ENCODE results near the gene C19orf33. TPM values are rescaled to one million over a fixed set of nuclear protein-coding genes. Genes with fewer than 3 reads are reported as not detected.

C19orf33 gene
- total RNA-seq, 4 donors from 2014 or later = 5.8 to 7.0 TPM; not detected in 2

DNA sequence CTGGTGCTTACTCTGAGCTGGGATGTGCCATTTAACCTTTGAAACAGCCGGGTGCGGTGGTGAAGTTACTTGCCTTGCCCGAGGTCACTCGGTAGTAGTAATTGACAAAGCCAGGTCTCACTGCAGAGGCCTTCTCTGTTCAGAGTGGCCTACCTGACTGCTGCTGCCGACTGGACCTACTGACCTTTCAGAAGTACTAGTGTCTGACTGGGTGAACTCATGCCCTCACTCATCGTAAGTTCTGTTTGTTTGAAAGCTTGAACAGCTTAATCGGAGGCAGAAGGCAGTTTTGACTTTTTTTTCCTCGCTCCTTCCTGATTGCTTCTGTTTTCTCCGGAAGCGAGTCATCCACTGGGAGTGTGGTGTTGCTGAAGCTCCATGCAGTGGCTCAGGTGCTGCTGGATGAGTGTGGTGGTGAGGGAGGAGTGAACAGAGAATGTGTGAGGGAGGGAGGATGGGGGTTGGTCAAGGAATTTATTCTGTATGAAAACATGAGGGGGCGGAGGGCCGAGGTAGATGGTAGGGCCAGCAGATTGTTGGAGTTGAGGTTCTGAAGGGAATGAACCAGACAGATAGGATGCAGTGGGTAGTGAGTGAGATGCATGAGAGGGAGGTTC, 37.0 kb upstream of the C19orf33 start:
- H3K9me3 ChIP-seq = no peaks in the 10 kb centered on the region
- peaks cover 0 to 4% of the 10 kb centered on the region in 2 donors for H3K4me1 ChIP-seq
- no peak for DNase-seq
- TF ChIP-seq, protein P1, sequence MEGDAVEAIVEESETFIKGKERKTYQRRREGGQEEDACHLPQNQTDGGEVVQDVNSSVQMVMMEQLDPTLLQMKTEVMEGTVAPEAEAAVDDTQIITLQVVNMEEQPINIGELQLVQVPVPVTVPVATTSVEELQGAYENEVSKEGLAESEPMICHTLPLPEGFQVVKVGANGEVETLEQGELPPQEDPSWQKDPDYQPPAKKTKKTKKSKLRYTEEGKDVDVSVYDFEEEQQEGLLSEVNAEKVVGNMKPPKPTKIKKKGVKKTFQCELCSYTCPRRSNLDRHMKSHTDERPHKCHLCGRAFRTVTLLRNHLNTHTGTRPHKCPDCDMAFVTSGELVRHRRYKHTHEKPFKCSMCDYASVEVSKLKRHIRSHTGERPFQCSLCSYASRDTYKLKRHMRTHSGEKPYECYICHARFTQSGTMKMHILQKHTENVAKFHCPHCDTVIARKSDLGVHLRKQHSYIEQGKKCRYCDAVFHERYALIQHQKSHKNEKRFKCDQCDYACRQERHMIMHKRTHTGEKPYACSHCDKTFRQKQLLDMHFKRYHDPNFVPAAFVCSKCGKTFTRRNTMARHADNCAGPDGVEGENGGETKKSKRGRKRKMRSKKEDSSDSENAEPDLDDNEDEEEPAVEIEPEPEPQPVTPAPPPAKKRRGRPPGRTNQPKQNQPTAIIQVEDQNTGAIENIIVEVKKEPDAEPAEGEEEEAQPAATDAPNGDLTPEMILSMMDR (IDR thresholded peaks at IDR 0.05 in 4 of 5, conservative IDR thresholded peaks at IDR 0.05 in 1 of 5) = no peak
- no peak for TF ChIP-seq POLR2A (IDR thresholded peaks at IDR 0.05)
- ATAC-seq = no peak
- H3K36me3 ChIP-seq = no peaks in the 10 kb centered on the region
- no peak overlapping the region for H3K4me3 ChIP-seq
- no peak overlapping the region for H3K27ac ChIP-seq
- in situ Hi-C loops (cut with MboI; ENCODE audit: low sequenced_read_pairs in 4 of 4) = no loop called here
- H3K27me3 ChIP-seq = peaks cover 16 to 23% (median 21%) of the 10 kb centered on the region in 3 donors
- intact Hi-C loops (cut with DNase I; ENCODE audit: low total_unique reads) = no loop called here

DNA sequence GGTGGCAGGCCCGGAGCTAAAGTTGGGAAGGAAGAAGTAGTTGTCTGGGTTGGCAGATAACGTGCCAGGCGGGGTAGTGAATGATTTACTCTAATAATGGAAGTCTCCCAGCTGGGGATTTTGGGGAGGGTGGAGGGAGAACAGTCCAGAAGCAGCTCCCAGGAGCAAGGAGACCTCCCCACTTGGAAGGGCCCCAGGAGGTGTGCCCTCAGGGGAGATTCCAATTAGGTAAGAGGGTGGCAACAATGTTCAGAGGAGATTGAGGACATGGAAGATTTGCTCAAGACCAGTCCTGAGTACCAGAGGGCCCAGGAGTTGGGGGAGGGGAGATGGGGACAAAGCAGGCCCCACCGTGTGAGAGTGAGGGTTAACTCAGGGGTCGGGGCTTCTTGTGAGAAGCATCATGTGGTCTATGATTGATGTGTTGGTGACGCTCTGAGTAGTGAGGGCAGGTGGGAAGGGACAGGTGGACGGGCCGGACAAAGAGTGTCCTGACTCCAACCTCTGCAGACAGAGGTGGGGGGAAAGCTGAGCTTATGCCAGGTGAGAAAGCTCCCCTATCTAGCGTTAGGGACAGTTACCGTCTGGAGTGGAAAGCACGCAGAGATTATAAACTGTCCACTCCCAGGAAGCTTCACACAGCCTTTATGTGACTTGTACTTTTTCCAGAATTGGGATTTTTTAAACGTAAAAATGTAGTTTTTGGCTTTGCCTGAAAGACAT, 36.1 kb upstream of the C19orf33 start:
- no peaks in the 10 kb centered on the region for H3K9me3 ChIP-seq
- no peak for DNase-seq
- intact Hi-C loops (cut with DNase I; ENCODE audit: low total_unique reads) = no loop called here
- no peak overlapping the region for H3K4me3 ChIP-seq
- in situ Hi-C loops (cut with MboI; ENCODE audit: low sequenced_read_pairs in 4 of 4) = no loop called here
- H3K4me1 ChIP-seq = peaks cover 0 to 4% of the 10 kb centered on the region in 2 donors
- TF ChIP-seq POLR2A (IDR thresholded peaks at IDR 0.05) = no peak
- TF ChIP-seq, protein P1 (IDR thresholded peaks at IDR 0.05 in 4 of 5, conservative IDR thresholded peaks at IDR 0.05 in 1 of 5) = no peak
- H3K27me3 ChIP-seq = peaks cover 16 to 23% (median 18%) of the 10 kb centered on the region in 3 donors
- ATAC-seq = no peak
- no peaks in the 10 kb centered on the region for H3K36me3 ChIP-seq
- H3K27ac ChIP-seq = no peak overlapping the region

DNA sequence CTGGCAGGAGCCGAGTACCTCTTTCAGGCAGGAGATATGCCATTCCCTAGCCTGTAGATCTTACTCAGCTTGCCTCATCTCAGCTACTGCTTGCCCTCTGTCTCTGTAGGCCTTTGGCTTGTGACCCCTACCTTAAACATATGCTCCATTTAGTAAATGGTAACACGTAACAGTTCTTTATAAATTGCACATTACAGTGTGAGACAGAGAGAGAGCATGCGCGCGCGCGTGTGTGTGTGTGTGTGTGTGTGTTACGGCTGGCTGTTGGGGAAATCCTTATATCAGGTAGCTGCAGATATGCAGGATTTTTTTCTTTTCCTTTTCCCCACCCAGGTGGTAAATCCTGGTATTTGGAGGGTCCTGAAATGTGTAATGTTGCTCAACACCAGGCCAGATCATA, 35.5 kb upstream of the C19orf33 start:
- peaks cover 12 to 18% (median 15%) of the 10 kb centered on the region in 3 donors for H3K27me3 ChIP-seq
- intact Hi-C loops (cut with DNase I; ENCODE audit: low total_unique reads) = no loop called here
- H3K9me3 ChIP-seq = no peaks in the 10 kb centered on the region
- TF ChIP-seq, protein P1 (IDR thresholded peaks at IDR 0.05 in 4 of 5, conservative IDR thresholded peaks at IDR 0.05 in 1 of 5) = no peak
- no peak for TF ChIP-seq POLR2A (IDR thresholded peaks at IDR 0.05)
- H3K4me1 ChIP-seq = peaks cover 0 to 4% of the 10 kb centered on the region in 2 donors
- ATAC-seq = no peak
- no peak overlapping the region for H3K4me3 ChIP-seq
- no peak for DNase-seq
- no peak overlapping the region for H3K27ac ChIP-seq
- H3K36me3 ChIP-seq = no peaks in the 10 kb centered on the region
- in situ Hi-C loops (cut with MboI; ENCODE audit: low sequenced_read_pairs in 4 of 4) = no loop called here

DNA sequence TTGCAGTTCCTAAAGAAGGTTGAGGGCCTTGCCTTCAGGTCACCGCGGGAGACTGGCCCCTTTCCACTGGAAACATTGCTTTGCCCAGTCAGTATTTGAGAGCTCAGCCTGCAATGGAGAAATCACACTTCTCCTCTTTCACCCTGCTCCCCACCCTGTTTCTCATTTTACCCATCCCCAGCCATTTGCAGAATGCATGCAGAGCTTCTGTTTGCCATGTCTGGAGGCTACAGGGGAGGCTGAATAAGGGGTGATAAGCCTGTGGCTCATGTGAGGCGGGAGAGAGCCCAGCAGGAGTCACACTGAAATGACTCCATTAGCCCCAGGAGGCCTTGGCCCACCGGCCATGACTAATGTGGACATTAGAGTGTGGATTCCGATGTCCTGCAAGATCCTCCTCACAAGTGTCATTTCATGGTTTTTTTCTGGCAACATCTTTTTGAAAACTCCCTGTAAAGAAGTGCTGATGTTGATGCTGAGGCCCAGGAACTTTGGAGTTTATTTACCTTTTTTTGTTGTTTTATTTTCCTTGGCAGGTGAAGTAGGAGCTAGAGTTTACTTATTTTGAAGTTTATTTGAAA, 33.4 kb upstream of the C19orf33 start:
- Histone ChIP-seq H3K36me3 (no peaks in the 10 kb centered on the region), H3K4me3 (no peak overlapping the region), H3K4me1 (no peaks in the 10 kb centered on the region), H3K27ac (no peak overlapping the region), H3K9me3 (no peaks in the 10 kb centered on the region), H3K27me3 (no peaks in the 10 kb centered on the region)
- ATAC-seq (no peak), DNase-seq (no peak)
- in situ Hi-C loops (cut with MboI; ENCODE audit: low sequenced_read_pairs in 4 of 4) = no loop called here
- intact Hi-C loops (cut with DNase I; ENCODE audit: low total_unique reads) = no loop called here
- no peak for TF ChIP-seq POLR2A (IDR thresholded peaks at IDR 0.05)
- TF ChIP-seq, protein P1 (IDR thresholded peaks at IDR 0.05 in 4 of 5, conservative IDR thresholded peaks at IDR 0.05 in 1 of 5) = no peak

Data from gastrocnemius medialis (tissue), 4 donors.